ENCODE measurements around the gene PIAS1.
"Not testable (repeated sequence)": the region's sequence is repeated elsewhere in the genome, so short reads cannot be mapped to it uniquely, and the experiment has no call there.

PIAS1 gene

DNA sequence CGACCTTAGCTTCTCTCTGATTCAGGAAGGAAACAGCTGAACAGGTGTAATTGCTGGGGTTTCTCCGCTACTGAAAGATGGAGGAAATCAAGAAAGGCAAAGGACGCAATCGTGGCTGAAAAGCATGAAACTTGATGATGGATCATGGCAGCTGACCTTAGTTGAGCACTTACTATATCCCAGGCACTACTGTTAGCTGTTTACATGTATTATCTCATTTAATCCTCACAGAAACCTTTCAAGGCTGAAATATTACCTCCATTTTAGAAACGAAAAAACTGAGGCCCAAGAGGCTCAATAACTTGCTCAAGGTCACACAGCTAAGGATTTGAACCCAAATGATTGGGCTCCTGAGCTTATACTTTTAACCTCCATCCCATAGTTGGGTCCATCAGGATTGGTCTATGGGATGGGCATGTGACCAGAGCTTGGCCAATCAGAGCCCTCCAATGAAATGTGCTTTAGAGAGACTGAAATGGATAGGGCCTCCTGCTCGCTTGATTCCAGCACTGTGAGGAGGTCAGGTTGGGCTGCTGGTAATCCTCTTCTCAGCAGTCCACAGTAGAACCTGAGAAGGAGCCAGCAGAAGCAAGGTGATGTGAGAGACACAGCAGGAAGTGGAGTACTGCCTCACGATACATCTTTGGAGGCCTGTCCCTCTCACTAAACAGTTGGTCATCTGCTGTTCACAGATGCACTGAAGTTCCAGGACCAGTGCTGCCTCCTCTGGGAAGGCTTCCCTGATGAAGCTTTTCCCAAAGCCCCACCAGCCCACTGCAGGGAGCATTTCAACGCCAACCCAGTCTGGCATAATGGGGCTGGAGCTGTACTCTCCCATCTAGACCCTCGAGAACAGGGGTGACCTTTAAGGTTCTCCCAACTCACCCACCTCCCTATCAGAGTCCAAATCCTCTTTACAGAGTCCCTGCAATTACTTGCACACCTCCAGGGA, 165.0 kb downstream of the PIAS1 start:
- DNase-seq: no peak
- ATAC-seq: no peak

DNA sequence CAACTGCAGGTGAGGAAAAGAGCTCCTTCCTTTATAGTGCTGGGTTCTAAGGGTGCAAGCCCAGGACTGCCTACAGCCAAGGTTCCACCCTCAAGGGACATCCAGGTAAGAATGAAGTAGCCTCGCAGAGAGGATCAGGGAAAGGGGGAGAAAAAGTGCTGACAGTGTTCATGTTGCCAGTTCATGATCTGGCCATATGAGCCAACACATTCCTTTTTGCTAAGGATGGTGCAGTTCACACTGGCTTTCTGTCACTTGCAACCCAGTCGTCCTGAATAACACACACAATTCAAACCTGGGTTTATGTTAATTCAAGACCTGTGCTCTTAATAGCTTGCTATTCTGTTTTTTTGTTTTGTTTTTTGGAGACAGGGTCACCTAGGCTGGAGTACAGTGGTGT, 166.4 kb downstream of the PIAS1 start:
- no peak for ATAC-seq
- no peak for DNase-seq

DNA sequence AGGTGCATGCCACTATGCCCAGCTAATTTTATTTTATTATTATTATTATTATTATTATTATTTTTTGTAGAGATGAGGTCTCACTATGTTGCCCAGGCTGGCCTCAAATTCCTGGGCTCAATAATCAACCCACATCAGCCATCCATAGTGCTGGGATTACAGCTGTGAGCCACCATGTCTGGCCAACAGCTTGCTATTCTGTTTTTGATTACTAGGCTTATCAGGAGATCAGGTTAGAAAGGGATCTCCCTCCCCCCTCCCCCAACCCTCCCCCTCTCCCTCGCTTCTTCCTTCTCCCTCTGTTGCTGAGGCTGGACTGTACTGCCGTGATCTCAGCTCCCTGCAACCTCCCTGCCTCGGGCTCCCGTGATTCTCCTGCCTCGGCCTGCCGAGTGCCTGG, 166.9 kb downstream of the PIAS1 start:
- DNase-seq (no peak), ATAC-seq (no peak)

DNA sequence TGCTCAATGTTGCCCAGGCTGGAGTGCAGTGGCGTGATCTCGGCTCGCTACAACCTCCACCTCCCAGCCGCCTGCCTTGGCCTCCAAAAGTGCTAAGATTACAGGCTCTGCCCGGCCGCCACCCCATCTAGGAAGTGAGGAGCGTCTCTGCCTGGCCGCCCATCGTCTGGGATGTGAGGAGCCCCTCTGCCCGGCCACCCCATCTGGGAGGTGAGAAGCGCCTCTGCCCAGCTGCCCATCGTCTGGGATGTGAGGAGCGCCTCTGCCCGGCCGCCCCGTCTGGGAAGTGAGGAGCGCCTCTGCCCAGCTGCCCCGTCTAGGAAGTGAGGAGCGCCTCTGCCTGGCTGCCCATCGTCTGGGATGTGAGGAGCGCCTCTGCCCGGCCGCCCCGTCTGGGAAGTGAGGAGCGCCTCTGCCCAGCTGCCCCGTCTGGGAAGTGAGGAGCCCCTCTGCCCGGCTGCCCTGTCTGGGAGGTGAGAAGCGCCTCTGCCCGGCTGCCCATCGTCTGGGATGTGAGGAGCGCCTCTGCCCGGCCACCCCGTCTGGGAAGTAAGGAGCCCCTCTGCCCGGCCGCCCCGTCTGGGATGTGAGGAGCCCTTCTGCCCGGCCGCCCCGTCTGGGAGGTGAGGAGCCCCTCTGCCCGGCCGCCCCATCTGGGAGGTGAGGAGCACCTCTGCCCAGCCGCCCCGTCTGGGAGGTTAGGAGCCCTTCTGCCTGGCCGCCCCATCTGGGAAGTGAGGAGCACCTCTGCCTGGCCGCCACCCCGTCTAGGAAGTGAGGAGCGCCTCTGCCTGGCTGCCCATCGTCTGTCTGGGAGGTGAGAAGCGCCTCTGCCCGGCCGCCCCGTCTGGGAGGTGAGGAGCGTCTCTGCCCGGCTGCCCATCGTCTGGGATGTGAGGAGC, 167.7 kb downstream of the PIAS1 start:
- not testable (repeated sequence) for ATAC-seq, DNase-seq

DNA sequence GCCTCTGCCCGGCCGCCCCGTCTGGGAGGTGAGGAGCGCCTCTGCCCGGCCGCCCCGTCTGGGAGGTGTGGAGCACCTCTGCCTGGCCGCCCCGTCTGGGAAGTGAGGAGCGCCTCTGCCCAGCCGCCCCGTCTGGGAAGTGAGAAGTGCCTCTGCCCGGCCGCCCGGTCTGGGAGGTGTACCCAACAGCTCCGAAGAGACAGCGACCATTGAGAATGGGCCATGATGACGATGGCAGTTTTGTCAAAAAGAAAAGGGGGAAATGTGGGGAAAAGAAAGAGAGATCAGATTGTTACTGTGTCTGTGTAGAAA, 168.3 kb downstream of the PIAS1 start:
- not testable (repeated sequence) for DNase-seq, ATAC-seq

DNA sequence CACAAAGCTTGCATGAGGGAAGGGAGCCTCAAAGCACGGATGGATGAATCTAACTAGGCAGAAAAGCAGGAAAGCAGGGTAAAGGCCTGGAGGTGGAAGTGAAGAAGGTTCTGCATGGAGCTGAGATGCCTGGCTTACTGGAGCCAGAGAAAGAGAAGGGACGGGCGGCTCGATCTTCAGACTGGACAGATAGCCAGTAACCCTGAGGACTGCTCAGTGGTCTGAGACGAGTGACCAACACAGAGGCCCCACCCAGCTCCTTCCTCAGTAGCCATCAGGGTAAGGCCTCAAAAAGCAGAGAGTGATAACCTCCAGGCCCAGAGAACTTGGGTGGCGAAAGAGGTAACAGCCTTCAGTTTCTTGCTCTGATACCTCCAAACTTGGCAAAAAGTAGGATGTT, 169.1 kb downstream of the PIAS1 start:
- ATAC-seq: no peak
- DNase-seq: no peak

DNA sequence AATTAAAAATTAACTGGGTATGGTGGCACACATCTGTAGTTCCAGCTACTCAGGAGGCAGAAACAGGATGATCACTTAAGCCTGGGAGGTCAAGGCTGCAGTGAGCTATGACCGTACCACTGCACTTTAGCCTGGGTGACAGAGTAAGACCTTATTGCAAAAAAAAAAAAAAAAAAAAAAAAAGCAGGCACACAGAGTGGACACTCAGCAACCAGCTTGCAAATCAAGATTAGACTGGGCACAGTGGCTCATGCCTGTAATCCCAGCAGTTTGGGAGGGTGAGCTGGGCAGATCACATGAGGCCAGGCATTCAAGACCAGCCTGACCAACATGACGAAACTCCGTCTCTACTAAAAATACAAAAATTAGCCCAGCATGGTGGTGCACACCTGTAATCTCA, 170.0 kb downstream of the PIAS1 start:
- DNase-seq: no peak
- no peak for ATAC-seq

DNA sequence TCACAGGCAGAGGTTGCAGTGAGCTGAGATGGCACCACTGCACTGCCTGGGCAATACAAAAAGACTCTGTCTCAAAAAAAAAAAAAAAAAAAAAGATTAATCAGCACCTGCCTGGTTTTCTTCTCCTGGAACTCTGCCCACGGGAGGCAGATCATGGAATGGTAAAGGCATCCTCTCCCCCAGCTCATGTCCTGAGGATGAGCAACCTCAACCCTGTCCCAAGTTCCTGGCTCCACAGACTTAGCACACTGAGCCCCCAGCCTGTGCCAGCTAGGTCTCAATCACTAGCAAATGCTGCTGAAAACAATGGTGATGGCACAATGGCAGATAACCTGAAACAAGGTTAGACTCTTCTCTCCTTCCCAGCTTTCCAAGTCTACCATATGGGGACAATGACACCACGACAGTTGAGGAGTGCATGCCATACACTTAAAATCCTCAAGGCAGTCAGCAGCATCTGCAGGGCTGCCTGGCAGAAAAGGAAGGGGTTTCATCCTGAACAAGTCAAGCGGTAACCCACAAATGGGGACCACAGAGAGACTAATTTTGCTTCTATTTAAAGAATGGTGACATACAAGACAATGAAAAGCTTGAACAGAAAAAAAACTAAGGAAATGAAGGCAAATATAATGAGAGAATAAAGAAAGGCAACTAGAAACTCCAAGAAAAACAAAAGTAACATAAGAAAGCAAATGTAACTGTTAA, 170.6 kb downstream of the PIAS1 start:
- DNase-seq: no peak
- no peak for ATAC-seq

DNA sequence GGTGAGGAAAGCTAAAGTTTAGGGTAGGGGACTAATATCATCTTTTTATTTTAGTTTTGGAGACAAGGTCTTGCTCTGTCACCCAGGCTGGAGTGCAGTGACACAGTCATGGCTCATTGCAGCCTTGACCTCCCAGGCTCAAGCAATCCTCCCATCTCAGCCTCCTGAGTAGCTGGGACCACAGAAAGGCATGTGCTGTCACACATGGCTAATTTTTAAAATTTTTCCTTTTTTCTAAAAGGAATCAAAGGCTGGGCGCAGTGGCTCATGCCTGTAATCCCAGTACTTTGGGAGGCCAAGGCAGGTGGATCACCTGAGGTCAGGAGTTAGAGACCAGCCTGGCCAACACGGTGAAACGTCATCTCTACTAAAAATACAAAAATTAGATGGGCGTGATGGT, 171.3 kb downstream of the PIAS1 start:
- ATAC-seq: not testable (repeated sequence)

DNA sequence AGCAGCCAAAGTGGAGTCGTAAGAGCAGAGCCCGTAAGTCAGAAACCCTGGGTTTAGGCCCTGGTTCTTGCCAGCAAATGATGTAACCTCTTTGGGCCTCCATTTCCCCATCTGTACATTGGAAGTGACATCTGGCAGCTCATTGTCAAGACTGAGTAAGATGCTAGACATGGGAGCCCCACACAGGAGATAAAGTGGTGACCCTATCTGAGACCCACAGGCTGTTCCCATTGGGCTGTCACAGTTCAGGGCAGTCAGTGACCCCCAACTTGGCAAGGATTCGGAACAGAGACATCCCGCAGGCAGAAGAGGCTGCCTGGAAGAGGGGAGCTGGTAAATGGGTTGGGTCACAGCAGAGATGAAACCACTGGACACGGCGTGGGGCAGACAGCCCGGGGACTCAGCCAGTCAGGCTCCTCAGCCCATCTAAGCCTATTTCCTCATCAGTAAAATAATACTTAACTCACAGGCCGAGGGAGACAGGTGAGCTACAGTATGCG, 173.6 kb downstream of the PIAS1 start:
- no peak for DNase-seq
- ATAC-seq: no peak

More for the DNA sequence above, 171.3 kb downstream of the PIAS1 start:
- DNase-seq: not testable (repeated sequence)

DNA sequence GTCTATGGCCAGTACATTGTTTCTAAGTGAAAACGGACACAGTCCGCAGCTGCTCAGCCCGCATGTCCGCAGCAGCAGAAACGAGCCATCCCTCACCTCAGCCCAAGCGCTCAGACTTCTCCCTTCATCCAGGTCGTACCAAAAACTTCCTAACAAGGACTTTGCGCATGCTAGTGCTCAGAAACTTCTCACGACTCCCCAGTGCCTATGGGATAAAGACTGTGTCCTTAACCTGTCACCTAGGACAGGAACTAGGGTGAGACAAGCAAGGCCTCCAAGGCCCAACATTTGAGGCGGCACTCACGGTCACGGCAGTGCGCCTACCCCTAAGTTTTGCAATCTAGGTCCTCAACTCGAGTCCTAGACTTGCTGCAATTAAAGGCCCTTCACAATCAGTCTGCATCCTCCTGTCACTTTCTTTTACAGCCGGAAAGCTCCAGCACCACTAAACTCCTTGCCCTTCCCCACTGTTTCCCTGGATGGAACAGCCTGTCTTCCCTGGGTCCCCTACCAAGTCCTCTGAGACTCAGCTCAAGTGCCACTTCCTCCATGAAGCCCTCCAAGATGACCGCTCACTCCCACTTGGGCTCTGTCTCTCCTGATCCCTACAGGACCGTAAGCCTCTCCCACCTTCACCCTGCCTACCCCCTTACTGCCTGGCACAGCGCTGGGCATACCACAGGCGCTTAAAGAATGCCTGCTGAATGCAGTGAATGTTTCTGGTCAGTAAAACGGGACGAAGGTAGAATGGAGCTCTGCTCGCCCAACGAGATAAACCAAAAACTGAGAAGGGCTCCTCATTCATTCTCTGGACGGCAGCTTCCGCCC, 174.2 kb downstream of the PIAS1 start:
- DNase-seq (no peak), ATAC-seq (no peak)

DNA sequence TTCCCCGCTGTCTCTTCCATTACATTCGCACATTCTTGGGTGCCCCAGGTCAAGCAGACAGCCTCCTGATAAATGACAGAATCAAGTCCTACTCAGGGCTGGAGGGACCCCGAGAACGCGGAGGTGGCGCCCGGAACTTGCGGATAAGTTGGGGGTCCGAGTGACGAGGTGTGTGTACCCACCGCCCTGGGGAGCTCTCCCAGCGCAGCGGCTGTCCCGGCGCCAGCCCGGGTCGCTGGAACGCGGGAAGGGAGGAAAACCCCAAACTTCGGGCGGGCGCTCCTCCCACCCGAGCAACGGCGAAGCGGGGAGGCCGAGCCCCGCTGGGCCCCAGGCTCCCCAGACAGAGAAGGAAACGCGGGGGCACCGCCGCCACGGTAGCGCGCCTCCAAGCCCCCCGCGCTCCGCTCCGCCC, 174.9 kb downstream of the PIAS1 start:
- no peak for ATAC-seq
- no peak for DNase-seq

DNA sequence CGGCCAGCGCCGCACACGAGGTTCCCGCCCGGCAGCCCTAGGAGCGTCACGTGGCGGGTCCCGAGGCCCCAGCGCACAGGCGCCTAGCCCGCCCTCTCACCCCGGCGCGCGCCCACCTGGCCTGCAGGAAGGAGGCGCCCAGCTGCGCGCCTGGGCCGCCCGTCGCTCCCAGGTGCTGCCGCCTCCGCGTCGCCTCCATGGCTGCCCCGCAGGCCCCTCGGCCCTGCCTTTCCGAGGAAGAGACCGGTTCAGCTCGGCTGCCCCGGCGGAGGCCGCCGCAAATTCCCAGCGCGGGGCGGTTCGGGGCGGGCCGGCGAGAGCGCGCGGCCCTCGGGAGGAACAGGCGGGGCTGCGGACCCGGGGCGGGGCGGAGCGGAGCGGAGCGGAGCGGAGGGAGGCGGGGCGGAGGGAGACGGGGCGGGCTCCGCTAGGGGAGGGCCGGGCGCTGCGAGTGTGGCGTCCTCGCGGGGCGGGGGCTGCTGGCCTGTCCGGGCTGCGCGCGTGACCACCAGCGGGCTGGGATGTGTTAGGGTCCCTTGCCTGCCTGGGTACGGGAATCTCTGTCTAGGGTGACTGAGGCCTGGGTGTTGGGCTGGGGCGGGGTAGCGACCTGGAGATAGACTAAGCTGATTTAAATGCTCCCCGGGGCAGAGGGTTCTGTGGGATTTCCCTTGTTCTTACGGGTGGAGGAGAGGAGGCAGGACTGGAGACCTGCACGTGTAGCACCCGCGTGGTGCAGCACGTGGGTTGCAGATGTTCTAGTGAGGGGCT, 175.5 kb downstream of the PIAS1 start, which contains the start of gene CLN6:
Gene CLN6, minus strand, starts transcription at position 343 of the 771 bp plus-strand sequence. Its CDS starts 144 bp downstream, at position 199.
- DNase-seq (peak; percentile 86), ATAC-seq (peak; percentile 88)

DNA sequence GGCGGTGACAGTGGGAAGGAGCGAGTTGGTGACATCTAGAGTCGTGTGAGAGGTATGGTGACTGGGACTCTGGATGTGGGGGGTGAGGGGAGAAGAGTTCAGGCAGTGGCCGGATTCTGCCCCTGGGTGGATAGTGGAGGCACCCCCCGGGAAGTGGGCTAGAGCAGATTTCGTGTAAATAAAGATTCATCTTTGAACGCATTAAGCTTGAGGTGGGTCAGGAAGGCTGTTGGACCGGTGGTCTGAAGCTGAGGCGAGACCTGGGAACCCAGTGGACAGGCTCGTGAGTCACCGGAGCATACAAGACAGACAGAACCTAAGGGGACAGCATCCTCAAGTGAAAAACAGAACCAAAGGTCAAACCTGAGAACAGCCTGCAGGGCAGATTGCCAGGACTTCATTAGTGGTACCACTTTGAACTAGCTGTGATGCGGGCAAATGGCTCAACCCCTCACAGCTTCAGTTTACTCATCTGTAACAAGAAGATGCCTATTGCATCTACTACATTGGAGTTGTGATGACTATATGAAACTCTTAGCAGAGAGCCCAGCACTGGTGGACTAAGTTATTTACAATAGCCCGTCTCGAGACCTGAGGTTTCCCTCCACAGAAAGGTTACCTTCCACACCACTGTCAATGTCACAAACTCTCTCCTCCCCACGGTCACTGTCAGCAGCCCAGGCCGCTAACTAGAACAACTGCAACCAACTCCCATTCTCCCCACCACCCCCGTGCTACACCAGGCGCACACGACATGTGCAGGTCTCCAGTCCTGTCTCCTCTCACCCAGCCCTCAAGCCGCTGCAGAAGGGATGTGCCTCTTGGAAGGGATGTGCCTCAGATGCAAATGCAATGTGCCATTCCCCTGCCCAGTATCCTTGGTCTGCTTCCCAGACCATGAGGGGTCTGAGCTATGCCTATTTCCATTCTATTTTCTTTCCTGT, 176.3 kb downstream of the PIAS1 start:
- no peak for DNase-seq

DNA sequence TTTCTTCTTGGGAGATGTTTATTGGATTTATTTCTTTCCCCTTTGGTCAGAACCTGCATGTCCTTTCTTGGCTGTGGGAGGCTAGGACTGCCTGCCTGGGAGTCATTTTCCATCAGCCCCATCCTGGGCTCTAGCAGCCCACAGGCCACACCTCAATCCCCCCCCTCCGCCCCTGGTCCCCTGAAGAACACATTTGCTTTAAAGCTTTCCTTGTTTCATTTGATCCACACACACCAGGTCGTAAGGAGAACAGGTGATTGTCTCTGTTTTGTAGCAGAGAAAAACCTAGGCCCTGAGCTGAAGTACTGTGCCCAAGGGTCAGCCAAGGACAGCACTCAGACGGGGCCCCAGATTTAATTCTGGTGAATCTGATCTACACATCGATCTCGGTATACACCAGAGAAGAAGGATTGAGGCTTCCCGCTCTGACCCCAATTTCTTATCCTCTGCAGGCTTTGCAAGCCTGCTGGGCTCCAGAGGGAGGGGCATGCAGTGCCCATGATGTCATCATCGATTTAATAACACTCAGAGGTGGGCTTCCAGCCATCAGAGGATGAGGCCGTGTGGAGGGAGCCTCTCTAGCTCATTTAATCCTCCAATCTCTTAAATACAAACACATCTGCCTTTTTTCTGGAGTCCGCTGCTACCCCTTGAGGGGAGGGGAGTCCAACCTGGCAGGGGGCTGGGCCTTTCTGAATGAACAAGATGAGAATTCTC, 177.1 kb downstream of the PIAS1 start:
- DNase-seq: no peak

More for the DNA sequence above, 176.3 kb downstream of the PIAS1 start:
- ATAC-seq: no peak

DNA sequence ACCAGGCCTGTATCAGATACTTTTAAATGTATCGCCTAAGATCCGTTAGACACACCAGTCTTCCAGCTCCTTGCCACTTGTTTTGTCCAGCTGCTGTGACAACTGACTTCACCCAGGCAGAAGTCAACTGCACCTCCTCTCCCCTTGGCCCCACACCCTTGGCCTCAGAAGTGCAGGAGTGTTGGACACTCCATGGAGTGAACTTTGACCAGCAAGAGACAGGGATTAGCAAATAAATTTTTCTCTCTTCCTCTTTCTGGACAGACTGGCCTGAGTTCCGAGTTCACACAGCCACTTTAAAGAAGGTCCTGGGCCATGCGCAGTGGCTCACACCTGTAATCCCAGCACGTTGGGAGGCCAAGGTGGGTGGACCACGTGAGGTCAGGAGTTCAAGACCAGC, 178.3 kb downstream of the PIAS1 start:
- ATAC-seq (no peak), DNase-seq (no peak)

More for the DNA sequence above, 177.1 kb downstream of the PIAS1 start:
- ATAC-seq: no peak

DNA sequence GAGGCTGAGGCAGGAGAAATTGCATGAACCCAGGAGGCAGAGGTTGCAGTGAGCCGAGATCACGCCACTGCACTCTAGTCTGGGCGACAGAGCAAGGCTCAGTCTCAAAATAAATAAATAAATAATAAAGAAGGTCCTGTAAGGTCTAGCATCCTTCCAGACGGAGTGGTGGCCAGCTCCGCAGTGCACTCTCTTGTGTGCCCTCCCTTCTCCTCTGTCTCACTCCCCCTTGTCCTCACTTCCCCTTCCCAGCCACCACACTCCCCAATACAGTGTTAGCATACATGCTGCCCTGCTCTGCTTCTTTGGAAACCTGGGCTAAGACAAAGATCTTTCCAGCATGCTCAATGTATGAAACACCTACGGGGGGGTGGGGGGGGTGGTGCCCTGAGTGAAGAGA, 178.8 kb downstream of the PIAS1 start:
- DNase-seq (no peak), ATAC-seq (no peak)

DNA sequence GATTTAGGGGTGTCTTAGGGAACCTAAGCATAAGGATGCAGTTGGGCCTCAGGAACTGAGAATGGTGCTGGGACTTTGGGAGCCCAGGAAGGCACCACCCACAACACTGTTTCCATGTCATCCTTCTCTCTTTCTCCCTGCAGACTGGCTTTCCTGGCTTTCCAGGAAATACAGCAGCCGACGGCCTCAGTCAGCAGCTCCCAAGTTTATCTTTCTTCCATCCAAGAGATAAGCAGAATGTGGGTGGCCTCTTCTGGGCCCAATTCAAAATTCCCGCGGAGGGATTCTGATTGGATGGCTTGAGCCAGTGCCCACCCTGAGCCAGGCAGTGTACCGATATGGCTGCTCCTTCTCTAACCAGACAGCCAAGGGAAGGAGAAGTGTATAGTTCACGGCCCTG, 179.9 kb downstream of the PIAS1 start:
- ATAC-seq (no peak), DNase-seq (no peak)
